PC-3 (cell line): ENCODE data around the gene UBE2B.

ENCODE experiments used
- EZH2 ChIP-seq: fragments of 300-600 bp; sonication (generic); IDR thresholded peaks from one replicate; pipeline ENCODE4 v1.6.1; 2017; ENCODE audit warnings: antibody characterized with exemption, mild to moderate bottlenecking, low read length; ENCODE audit not compliant: unreplicated experiment
- TF ChIP-seq, protein P1 (sequence below): fragments of 300-600 bp; sonication (generic); conservative IDR thresholded peaks from 2 replicates; pipeline ENCODE4 v1.5.1; 2017; ENCODE audit warnings: antibody characterized with exemption, low read depth, mild to moderate bottlenecking, low read length

DNA sequence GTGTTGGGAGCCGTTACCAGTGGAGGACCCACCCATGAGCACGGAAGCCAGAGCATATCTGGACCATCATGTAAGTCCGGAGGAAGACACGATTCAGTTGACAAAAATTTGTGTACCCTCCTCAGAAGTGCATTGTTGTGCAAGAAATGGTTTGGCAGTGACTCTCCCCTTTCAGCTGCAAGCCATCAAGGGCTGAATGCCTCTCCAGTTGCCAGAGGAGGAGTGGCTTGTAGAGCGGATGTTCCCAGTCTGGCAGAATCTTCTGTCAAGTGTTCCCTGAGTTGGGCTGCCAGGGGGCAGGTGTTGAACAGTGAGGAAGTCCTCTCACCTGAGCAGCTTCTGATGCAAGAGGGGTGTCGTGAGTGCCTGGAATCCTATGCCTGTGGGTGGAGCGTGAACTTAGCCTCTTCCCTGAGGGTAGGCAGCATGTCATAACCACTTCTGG is 67.9 kb downstream of the UBE2B start:
- TF ChIP-seq, protein P1, sequence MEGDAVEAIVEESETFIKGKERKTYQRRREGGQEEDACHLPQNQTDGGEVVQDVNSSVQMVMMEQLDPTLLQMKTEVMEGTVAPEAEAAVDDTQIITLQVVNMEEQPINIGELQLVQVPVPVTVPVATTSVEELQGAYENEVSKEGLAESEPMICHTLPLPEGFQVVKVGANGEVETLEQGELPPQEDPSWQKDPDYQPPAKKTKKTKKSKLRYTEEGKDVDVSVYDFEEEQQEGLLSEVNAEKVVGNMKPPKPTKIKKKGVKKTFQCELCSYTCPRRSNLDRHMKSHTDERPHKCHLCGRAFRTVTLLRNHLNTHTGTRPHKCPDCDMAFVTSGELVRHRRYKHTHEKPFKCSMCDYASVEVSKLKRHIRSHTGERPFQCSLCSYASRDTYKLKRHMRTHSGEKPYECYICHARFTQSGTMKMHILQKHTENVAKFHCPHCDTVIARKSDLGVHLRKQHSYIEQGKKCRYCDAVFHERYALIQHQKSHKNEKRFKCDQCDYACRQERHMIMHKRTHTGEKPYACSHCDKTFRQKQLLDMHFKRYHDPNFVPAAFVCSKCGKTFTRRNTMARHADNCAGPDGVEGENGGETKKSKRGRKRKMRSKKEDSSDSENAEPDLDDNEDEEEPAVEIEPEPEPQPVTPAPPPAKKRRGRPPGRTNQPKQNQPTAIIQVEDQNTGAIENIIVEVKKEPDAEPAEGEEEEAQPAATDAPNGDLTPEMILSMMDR, result no peak
- no peak for TF ChIP-seq EZH2
